ENCODE results near the gene RSBN1. TPM values are rescaled to one million over a fixed set of nuclear protein-coding genes. Genes with fewer than 3 reads are reported as not detected.

Gene RSBN1
- total RNA-seq, 3 donors from 2014 or later: 24.1 to 36.5 (median 28.3) TPM

DNA sequence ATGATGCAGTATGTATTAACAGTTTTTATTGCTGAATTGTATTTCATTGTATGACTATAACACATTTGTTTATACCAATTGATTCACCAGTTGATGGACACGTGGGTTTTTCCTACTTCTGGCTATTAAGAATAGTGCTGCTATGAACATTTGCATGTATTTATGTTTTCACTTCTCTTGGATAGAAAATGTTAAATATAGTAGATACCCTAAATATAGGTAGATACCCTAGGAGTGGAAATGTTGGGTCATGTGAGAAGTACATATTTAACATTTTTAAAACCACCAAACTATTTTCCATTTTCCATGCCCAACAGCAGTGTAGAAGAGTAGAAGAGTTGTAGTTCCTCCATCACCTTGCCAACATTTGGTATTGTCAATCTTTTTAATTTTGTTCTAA is 60.8 kb downstream of the RSBN1 start:
- TF ChIP-seq, protein P1, sequence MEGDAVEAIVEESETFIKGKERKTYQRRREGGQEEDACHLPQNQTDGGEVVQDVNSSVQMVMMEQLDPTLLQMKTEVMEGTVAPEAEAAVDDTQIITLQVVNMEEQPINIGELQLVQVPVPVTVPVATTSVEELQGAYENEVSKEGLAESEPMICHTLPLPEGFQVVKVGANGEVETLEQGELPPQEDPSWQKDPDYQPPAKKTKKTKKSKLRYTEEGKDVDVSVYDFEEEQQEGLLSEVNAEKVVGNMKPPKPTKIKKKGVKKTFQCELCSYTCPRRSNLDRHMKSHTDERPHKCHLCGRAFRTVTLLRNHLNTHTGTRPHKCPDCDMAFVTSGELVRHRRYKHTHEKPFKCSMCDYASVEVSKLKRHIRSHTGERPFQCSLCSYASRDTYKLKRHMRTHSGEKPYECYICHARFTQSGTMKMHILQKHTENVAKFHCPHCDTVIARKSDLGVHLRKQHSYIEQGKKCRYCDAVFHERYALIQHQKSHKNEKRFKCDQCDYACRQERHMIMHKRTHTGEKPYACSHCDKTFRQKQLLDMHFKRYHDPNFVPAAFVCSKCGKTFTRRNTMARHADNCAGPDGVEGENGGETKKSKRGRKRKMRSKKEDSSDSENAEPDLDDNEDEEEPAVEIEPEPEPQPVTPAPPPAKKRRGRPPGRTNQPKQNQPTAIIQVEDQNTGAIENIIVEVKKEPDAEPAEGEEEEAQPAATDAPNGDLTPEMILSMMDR (IDR thresholded peaks at IDR 0.05): no peak
- intact Hi-C loops (cut with DNase I, micrococcal nuclease): loop anchor here in 1 of 2 donors (10.0 kb wide), 1 partner anchor 63 kb away; the partner anchor contains the start of gene RSBN1
- Histone ChIP-seq H3K4me3 (no peak overlapping the region), H3K4me1 (ENCODE audit: low read depth) (no peaks in the 10 kb centered on the region), H3K9me3 (no peaks in the 10 kb centered on the region), H3K36me3 (ENCODE audit: low read depth) (no peaks in the 10 kb centered on the region)
- no peak for DNase-seq
- no peak for ATAC-seq

DNA sequence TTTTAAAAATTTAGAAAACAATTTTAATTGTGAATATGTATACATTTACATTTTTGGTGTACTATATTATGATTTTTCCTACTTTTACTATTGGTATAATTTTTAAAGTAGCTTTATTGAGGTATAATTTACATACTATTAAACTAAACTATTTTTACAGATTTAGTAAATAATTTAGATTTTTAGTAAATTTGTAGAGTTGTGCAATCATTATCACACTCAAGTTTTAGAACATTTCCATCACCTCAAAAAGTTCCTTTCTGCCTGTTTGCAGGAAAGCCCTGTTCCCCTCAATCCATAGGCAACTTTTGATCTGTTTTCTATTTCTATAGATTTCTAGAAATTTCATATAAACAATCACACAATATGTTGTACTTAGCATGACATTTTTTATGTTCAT is 61.2 kb downstream of the RSBN1 start:
- Histone ChIP-seq H3K36me3 (ENCODE audit: low read depth) (no peaks in the 10 kb centered on the region), H3K4me1 (ENCODE audit: low read depth) (no peaks in the 10 kb centered on the region), H3K4me3 (no peak overlapping the region), H3K9me3 (no peaks in the 10 kb centered on the region)
- no peak for ATAC-seq
- no peak for DNase-seq
- intact Hi-C loops (cut with DNase I, micrococcal nuclease): loop anchor here in 1 of 2 donors (10.0 kb wide), 1 partner anchor 64 kb away; the partner anchor contains the start of gene RSBN1
- TF ChIP-seq, protein P1 (IDR thresholded peaks at IDR 0.05): no peak

GRCh38 chr1:113749402-113749801 is 62.9 kb downstream of the RSBN1 start:
- H3K9me3 ChIP-seq: no peaks in the 10 kb centered on the region
- ATAC-seq: no peak
- peaks cover 9% of the 10 kb centered on the region for H3K4me1 ChIP-seq (ENCODE audit: low read depth)
- TF ChIP-seq, protein P1 (IDR thresholded peaks at IDR 0.05): no peak
- no peaks in the 10 kb centered on the region for H3K36me3 ChIP-seq (ENCODE audit: low read depth)
- intact Hi-C loops (cut with DNase I, micrococcal nuclease): no loop called here
- DNase-seq: no peak
- H3K4me3 ChIP-seq: no peak overlapping the region

DNA sequence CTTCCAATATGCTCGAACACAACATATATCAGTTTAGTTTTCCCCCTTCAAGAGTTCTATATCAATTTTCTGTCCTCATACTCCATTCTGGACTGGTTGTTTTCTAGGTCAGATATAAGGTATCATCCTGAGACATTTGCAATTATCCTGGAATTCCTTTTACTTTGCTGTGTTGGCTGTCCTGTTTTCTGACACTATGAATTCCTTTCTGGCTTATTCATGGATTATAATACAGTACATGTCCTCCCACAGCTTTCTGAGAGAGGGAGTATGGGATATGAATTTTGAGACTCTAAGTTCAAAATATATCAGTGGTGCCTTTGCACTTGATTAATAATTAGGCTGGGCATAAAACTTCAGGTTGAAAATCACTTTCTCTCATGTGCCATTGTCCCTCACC is 64.9 kb downstream of the RSBN1 start:
- no peaks in the 10 kb centered on the region for H3K9me3 ChIP-seq
- DNase-seq (no peak), ATAC-seq (no peak)
- no peaks in the 10 kb centered on the region for H3K36me3 ChIP-seq (ENCODE audit: low read depth)
- intact Hi-C loops (cut with DNase I, micrococcal nuclease): no loop called here
- TF ChIP-seq, protein P1 (IDR thresholded peaks at IDR 0.05): no peak
- H3K4me1 ChIP-seq (ENCODE audit: low read depth): peaks cover 9% of the 10 kb centered on the region
- H3K4me3 ChIP-seq: no peak overlapping the region

DNA sequence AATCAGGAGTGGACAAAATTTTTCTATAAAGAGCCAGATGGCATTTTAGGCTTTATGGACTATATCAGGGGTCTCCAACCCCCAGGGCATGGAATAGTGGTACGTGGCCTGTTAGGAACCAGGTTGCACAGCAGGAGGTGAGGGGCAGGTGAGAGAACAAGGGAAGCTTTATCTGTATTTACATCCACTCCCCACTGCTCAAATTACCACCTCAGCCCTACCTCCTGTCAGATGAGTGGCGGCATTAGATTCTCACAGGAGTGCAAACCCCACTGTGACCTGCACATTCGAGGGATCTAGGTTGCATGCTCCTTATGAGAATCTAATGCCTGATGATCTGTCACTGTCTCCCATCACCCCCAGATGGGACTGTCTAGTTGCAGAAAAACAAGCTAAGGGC is 66.9 kb downstream of the RSBN1 start:
- TF ChIP-seq, protein P1 (IDR thresholded peaks at IDR 0.05): no peak
- Histone ChIP-seq H3K4me1 (ENCODE audit: low read depth) (peaks cover 9% of the 10 kb centered on the region), H3K36me3 (ENCODE audit: low read depth) (no peaks in the 10 kb centered on the region), H3K9me3 (no peaks in the 10 kb centered on the region), H3K4me3 (no peak overlapping the region)
- DNase-seq (no peak), ATAC-seq (peak; percentile 19)
- intact Hi-C loops (cut with DNase I, micrococcal nuclease): no loop called here

- Histone ChIP-seq H3K9me3 (no peaks in the 10 kb centered on the region), H3K4me1 (ENCODE audit: low read depth) (peaks cover 9% of the 10 kb centered on the region), H3K36me3 (ENCODE audit: low read depth) (no peaks in the 10 kb centered on the region), H3K4me3 (no peak overlapping the region)
- TF ChIP-seq, protein P1 (IDR thresholded peaks at IDR 0.05): no peak
- intact Hi-C loops (cut with DNase I, micrococcal nuclease): no loop called here
- ATAC-seq (no peak), DNase-seq (no peak)
Measured at GRCh38 chr1:113744114-113744513, 68.2 kb downstream of the RSBN1 start.
